NT2/D1 (cell line): ENCODE measurements around the gene CLN3.
"Not testable (repeated sequence)": the region's sequence is repeated elsewhere in the genome, so short reads cannot be mapped to it uniquely, and the experiment has no call there.

ENCODE experiments used
- DNase-seq: peaks from one replicate; pipeline ENCODE4 v3.0.0-alpha.2; 2011; ENCODE audit warnings: low read depth, low spot score
- H3K27me3 ChIP-seq: 2 replicates; pipeline ENCODE4 v1.6.0; 2011; ENCODE audit warnings: mild to moderate bottlenecking; ENCODE audit not compliant: insufficient read length, insufficient read depth
- H3K36me3 ChIP-seq: 2 replicates; pipeline ENCODE4 v1.6.1; 2011; ENCODE audit warnings: mild to moderate bottlenecking, low read length, mixed read lengths; ENCODE audit not compliant: insufficient read depth, insufficient read length
- H3K4me1 ChIP-seq: 2 replicates; pipeline ENCODE4 v1.5.1; 2011; ENCODE audit not compliant: insufficient read depth, insufficient read length
- H3K4me3 ChIP-seq: 2 replicates; pipeline ENCODE4 v1.5.1; 2011; ENCODE audit warnings: low read depth; ENCODE audit not compliant: insufficient read length
- H3K9ac ChIP-seq: 2 replicates; pipeline ENCODE4 v1.6.0; 2011; ENCODE audit warnings: low read depth; ENCODE audit not compliant: insufficient read length
- H3K9me3 ChIP-seq: 2 replicates; pipeline ENCODE4 v1.5.1; 2011; ENCODE audit warnings: mild to moderate bottlenecking, low read length; ENCODE audit not compliant: insufficient read depth
- SUZ12 ChIP-seq: IDR thresholded peaks from 2 replicates; pipeline ENCODE4 v1.6.1; 2011; ENCODE audit not compliant: insufficient read length, insufficient read depth; ENCODE audit errors: extremely low read depth
- YY1 ChIP-seq: IDR thresholded peaks from 2 replicates; pipeline ENCODE4 v1.6.1; 2011; ENCODE audit not compliant: insufficient read length, insufficient read depth
- ZNF274 ChIP-seq: IDR thresholded peaks from 2 replicates; pipeline ENCODE4 v1.6.1; 2011; ENCODE audit warnings: mild to moderate bottlenecking, low read depth, low read length

CLN3 gene

DNA sequence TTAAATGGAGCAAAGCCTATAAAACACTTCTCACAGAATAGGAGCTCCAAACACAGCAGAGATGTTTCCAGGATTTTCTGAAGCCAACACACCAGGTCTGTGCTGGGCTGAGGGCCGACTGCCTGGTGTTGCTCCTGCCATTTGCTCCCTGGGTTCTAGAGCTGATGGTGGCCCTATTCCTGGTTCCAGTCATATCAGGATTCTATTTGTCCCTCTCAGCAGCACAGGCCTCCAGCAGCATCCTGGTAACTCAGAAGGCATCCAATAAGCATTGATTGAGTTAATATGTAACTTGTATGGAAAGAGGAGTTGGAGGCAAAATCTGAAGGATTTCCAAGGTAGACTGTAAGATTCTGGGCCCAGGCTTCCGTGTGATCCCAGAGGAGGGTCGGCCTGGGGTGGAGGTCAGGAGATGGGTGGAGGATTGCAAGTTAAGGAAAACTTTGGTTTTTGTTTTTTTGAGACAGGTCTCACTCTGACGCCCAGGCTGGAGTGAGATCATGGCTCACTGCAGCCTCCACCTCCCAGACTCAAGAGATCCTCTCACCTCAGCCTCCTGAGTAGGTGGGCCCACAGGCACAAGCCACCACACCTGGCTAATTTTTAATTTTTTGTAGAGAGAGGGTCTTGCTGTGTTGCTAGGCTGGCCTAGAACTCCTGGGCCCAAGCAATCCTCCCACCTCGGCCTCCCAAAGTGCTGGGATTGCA lies 41.2 kb upstream of the CLN3 start:
- no peaks in the 10 kb centered on the region for H3K36me3 ChIP-seq
- TF ChIP-seq SUZ12 (no peak), YY1 (no peak), ZNF274 (no peak)

GRCh38 chr16:28531777-28532744 lies 40.2 kb upstream of the CLN3 start:
- no peaks in the 10 kb centered on the region for H3K9me3 ChIP-seq
- no peaks in the 10 kb centered on the region for H3K4me1 ChIP-seq
- no peak overlapping the region for H3K4me3 ChIP-seq
- H3K36me3 ChIP-seq: no peaks in the 10 kb centered on the region
- H3K27me3 ChIP-seq: no peaks in the 10 kb centered on the region
- no peak overlapping the region for H3K9ac ChIP-seq
- TF ChIP-seq ZNF274: no peak
- no peak for TF ChIP-seq YY1
- no peak for TF ChIP-seq SUZ12
- no peak for DNase-seq

More for the DNA sequence above, 41.2 kb upstream of the CLN3 start:
- Histone ChIP-seq H3K9me3 (no peaks in the 10 kb centered on the region), H3K4me3 (no peak overlapping the region), H3K4me1 (no peaks in the 10 kb centered on the region), H3K9ac (no peak overlapping the region), H3K27me3 (no peaks in the 10 kb centered on the region)
- DNase-seq: no peak

GRCh38 chr16:28529124-28529523 lies 37.2 kb upstream of the CLN3 start:
- DNase-seq: no peak
- TF ChIP-seq YY1 (no peak), ZNF274 (no peak)

GRCh38 chr16:28528463-28528867 lies 36.6 kb upstream of the CLN3 start:
- H3K4me3 ChIP-seq: no peak overlapping the region
- no peaks in the 10 kb centered on the region for H3K27me3 ChIP-seq
- no peak for DNase-seq
- H3K4me1 ChIP-seq: no peaks in the 10 kb centered on the region
- H3K9ac ChIP-seq: no peak overlapping the region
- no peaks in the 10 kb centered on the region for H3K9me3 ChIP-seq
- no peaks in the 10 kb centered on the region for H3K36me3 ChIP-seq
- no peak for TF ChIP-seq YY1
- TF ChIP-seq SUZ12: no peak
- TF ChIP-seq ZNF274: no peak

More at GRCh38 chr16:28529124-28529523, 37.2 kb upstream of the CLN3 start:
- Histone ChIP-seq H3K9me3 (no peaks in the 10 kb centered on the region), H3K27me3 (no peaks in the 10 kb centered on the region), H3K4me3 (no peak overlapping the region), H3K36me3 (no peaks in the 10 kb centered on the region), H3K9ac (no peak overlapping the region), H3K4me1 (no peaks in the 10 kb centered on the region)

DNA sequence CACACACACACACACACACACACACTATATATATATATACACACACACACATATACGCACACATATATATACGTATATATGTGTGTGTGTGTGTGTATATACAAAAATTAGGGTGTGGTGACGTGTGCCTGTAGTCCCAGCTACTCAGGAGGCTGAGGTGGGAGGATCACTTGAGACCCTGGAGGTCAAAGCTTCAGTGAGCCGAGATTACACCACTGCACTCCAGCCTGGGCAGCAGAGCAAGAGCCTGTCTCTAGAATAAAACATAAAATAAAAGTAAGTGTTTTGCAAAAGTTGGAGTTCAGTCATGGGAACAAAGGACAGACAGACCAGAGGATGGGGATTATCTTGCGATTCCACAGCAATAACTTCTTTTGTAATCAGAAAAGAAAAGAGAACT lies 36.1 kb upstream of the CLN3 start:
- no peaks in the 10 kb centered on the region for H3K4me1 ChIP-seq
- H3K27me3 ChIP-seq: no peaks in the 10 kb centered on the region
- no peaks in the 10 kb centered on the region for H3K9me3 ChIP-seq
- no peak for DNase-seq
- no peak overlapping the region for H3K4me3 ChIP-seq
- no peak for TF ChIP-seq SUZ12
- TF ChIP-seq YY1: no peak
- TF ChIP-seq ZNF274: no peak
- H3K9ac ChIP-seq: no peak overlapping the region
- H3K36me3 ChIP-seq: no peaks in the 10 kb centered on the region

DNA sequence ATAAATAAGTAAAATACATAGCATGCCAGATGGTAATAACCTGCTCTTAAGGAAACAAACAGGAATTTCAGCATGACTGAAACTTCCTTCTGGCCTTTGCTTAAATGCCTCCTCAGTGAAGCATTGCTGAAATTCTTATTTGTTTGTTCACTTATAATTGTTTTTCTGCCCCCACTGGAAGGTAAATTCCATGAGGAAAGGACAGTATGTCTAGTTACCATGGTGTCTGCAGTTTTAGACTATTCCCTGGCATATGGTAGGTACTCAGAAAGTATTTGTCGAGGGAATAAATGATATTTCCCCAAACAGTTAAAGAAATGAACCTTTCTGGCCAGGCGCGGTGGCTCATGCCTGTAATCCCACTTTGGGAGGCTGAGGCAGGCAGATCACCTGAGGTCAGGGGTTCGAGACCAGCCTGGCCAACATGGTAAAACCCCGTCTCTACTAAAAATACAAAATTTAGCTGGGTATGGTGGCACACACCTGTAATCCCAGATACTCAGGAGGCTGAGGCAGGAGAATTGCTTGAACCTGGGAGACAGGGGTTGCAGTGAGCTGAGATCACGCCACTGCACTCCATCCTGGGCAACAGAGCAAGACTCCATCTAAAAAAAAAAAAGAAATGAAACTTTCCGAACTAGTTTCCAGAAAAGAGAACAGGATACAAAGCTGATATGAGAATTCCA lies 35.4 kb upstream of the CLN3 start:
- H3K36me3 ChIP-seq, DNase-seq, H3K9me3 ChIP-seq, H3K9ac ChIP-seq, H3K4me3 ChIP-seq, H3K4me1 ChIP-seq, H3K27me3 ChIP-seq: not testable (repeated sequence)
